ENCODE data around the gene THBS3.

The THBS3 gene

DNA sequence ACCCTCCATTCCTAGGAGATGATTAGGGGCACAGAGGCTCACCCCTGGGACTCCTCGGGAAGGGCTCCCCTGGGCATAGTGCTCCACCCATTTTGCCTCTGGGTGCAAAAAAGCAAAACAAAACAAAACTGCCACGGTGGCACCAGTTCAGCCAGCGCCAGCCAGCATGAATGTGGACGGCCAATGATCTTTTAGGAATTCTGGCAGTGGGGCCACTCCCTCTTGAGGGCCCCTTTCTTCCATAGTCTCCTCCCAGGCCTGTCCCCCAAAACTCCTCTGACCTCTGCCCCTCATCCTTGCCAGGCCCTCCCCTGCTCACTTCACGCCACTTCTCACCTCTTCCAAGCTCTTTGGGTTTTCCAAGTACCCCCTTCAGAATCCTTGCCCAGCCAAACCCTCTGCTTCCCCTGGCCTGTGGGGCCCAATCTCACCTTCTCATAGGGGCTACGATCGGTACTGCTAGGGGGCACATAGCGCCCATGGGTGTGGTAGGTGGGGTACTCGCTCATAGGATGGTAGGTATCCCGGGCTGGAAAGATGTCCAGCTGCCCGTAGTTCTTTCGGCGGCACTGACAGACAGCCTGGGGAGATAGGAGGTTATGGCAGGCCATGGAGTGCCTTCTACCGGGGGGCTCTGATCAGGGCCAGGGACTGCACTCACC, 20.8 kb downstream of the THBS3 start:
- no peak for DNase-seq

DNA sequence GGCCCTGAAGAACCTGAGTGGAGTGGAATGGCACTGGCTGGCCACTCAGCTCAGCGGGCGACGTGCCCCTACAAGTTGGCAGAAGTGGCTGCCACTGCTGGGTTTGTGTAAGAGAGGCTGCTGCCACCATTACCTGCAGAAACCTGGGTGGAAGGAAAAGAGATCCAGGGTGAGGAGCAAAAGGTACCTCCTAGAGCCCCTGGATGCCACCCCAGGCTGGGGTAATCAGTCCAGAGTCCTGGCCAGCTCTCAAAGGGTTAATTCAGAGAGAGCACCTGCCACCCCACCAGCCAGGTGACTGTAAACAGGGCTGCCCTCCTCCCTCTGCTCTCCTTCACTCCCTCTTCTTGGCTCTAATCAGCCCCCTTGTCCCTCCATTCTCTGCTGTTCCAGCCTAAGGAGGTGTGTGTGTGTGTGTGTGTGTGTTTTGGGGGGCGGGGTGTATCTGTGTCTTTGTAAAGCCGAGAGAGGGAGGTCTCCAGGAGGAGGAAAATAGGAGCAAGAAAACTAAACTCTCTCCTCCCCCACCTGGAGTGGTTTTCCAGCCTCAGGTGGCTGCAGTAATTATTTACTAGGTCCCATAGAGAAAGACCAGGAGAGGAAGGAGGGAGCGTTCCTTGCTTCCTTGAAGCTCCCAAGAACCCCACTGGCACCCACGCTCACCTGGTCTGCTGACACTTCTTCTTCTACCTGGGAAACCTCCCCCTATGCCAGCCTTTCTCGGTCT, 21.5 kb downstream of the THBS3 start:
- DNase-seq: no peak

DNA sequence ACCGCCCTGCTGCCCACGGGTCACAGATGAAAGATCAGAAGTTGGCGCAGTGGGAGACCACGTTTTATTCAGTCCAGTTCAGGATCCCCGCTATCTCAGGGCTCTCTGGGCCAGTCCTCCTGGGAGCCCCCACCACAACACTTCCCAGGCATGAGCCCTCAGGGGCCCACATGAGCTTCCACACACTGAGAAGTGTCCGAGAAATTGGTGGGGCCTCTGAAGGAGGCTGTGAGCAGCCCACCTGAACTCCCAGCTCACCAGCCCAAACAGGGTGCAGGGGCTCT, 22.0 kb downstream of the THBS3 start:
- DNase-seq: no peak

DNA sequence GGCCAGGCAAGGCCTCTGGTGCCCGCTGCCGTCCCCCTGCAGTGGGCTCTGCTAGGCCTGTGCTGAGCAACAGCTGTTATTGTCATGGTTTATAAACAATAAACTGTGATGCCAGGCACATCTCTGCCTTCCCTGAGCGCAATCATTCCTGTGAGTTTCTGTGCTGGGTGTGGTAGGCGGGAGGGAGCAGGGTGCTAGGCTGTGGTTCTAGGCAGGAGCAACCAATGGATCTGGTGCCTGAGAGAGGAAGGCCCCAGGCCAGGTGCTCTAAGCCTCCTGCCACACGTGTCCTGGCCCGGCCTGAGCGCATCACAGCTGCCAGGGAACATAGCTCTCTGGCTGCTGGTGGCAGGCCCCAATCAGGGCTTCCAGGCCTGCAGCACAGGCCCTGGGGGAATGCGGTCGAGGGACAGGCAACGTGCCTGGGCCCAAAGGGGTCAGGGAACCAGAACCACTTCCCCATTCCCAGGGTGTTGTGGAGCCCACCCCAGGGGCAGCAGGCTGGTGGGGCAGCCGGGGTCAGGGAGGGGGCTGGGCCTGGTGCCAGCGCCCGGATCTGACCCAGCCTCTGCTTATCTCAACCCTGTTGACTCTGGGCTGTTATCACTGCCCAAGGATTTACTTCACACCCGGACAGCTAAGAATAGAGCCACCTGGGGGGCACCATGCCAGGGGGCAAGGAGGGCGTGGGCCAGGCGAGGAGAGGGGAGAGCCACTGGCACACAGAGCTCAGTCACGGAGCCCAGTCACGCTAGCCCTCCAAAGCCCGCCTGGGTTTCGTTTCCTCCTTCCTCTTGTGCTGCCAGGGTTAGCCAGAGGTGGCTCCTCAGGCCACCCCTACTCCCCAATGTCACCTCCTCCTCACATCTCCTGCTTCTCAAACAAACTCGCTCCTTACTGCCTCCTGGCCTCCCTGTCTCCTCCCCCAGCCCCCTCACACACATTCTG, 22.6 kb downstream of the THBS3 start:
- no peak for DNase-seq

DNA sequence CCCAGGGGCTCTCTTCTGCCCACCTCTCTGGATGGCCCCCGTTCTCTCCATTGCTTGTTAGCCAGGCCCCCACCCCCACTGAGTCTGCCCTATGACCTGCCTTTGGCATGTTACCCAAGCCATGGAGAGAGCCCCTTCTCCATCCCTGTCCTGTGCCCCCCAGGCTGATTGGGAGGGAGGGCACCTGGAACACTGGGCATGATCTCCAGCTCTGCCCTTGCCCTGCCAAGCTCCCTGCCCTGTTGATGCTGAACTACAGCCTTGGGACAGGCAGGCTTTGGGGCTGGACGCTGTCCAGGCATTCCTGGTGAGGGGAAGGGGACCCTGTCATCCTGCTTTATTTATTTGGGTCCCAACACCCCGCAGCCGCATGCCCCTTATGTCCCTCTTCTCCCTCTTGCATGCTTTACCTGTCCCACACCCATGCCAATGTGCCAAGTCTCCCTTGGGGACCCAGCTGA, 23.3 kb downstream of the THBS3 start:
- no peak for DNase-seq

DNA sequence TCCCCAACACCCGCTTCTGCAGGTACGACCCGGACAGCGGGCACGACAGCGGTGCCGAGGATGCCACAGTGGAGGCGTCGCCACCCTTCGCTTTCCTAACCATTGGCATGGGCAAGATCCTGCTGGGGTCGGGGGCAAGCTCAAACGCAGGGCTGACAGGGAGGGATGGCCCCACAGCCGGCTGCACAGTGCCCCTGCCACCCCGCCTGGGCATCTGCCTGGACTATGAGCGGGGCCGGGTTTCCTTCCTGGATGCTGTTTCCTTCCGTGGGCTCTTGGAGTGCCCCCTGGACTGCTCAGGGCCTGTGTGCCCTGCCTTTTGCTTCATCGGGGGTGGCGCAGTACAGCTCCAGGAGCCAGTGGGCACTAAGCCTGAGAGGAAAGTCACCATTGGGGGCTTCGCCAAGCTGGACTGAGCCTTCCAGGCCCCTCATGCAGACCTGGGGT, 23.9 kb downstream of the THBS3 start:
- no peak for DNase-seq

DNA sequence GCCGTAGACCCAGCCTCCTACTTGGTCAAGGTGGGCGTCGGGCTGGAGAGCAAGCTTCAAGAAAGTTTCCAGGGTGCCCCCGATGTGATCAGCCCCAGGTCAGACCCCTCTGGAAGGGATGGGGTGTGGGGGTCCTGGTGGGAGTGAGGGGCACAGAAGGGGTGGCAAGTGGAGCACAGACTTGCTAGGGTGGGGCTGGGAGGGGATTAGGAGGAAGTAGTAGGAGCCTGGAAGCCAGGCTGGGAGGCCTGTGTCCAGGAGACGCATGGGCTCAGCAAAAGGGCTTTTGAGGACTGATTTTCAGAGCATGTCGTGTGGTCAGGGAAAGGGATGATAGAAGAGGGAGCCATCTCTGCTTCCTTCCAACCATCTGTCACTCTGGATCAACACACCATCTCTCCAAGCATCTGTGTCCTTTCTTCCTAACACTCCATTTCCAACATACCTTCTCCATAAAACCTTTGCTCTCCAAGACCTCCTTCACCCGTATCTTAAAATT, 25.6 kb downstream of the THBS3 start:
- no peak for DNase-seq

DNA sequence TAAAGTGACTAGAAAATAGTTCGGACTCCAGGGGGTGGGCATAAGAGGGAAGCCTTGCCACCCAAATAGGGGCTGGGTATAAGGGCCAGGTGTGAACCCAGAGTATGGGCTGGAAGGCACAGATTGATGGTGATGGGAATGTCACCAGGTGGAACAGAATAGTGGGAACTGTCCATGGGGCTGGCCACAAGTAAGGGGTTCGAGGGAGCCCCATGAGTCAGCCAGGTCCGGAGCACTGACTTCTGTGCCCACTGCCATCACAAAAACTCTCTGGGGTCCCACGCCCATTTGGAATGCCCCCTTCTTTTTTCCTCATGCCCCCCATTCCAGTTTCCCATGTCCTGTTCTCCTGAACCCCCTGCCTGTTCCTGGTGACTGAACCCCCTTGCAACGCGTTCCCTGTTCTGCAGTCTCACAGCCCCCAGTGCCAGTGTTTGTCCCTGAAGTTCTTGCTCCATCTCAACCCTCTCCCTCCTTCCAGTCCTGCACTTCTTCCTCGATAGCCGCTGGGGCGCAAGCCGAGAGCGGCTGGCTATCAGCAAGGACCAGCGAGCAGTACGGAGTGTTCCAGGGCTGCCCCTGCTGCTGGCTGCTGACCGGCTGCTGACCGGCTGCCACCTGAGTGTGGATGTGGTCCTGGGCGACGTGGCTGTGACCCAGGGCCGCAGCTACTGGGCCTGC, 26.2 kb downstream of the THBS3 start:
- no peak for DNase-seq

DNA sequence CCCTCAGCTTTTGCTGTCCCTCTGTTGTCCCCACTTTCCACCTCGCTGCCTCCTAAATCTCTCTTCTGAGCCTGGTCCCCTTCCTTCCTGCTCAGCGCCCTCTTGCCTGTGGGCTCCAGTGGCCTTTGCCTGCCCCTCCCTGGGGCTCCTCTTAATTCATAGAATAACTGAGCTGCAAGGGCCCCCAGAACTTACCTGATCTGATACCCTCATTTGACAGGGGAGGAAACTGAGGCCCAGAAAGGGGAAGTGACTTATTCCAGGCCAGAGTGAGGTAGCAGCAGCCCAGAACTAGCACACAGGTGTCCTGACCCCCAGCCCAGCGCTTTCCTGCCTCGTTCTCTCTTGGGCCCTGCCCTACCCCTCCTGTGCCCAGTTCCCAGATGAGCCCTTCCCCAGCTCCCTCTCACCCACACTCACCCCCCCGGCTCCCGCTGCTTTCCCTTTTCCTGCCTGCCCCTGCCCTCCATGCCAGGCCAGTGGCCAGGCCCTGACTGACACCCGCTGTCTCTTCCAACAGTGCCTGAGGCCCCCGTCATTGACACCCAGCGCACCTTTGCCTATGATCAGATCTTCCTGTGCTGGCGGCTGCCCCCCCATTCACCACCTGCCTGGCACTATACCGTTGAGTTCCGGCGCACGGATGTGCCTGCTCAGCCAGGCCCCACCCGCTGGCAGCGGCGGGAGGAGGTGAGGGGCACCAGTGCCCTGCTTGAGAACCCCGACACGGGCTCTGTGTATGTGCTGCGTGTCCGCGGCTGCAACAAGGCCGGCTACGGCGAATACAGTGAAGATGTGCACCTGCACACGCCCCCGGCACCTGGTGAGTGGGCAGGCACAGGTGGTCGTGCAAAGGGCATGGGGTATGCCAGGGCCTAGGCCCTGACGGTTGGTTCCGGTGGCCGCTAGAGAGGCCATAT, 28.3 kb downstream of the THBS3 start:
- DNase-seq: no peak

DNA sequence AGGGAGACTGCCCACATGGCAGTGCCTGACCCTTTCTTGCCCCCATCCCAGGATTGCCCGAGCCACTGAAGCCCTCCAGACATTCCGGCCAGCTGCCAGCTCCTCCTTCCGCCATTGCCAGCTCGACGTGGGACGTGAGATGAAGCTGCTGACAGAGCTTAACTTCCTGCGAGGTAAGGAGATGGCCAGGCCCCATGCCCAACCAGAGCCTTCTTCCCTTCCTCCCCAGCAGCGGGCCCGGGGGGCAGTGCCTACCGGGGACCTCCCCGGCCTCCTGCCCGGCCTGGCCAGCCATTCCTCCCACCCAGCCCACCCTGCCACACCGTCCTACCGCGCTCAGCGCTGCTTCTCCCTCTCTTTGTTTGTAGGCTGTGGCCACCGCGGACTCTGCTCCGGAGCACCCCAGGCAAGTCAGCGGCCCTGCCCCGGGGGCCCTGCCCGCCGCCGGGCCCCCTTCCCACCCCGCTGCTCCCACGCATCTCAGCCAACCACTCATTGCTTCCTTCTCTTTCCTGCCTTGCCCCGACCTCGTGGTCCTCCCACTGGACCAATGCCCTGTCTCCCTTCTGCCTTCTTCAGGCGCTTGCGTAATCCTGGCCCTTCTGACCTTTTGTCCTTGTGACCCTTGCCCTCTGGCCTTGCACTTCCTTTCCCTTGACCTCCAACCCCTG, 29.1 kb downstream of the THBS3 start:
- DNase-seq: no peak

DNA sequence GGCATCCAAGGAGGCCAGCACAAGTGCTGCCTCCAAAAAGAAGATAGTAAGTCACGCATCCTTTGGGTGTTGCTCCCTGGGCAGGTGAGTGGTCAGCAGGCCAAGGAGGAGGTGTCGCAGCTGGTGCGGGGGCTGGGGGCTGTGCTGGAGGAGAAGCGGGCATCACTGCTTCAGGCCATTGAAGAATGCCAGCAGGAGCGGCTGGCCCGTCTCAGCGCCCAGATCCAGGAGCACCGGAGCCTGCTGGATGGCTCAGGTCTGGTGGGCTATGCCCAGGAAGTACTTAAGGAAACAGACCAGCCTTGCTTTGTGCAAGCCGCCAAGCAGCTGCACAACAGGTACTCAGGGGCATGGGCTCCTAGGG, 29.8 kb downstream of the THBS3 start:
- no peak for DNase-seq

DNA sequence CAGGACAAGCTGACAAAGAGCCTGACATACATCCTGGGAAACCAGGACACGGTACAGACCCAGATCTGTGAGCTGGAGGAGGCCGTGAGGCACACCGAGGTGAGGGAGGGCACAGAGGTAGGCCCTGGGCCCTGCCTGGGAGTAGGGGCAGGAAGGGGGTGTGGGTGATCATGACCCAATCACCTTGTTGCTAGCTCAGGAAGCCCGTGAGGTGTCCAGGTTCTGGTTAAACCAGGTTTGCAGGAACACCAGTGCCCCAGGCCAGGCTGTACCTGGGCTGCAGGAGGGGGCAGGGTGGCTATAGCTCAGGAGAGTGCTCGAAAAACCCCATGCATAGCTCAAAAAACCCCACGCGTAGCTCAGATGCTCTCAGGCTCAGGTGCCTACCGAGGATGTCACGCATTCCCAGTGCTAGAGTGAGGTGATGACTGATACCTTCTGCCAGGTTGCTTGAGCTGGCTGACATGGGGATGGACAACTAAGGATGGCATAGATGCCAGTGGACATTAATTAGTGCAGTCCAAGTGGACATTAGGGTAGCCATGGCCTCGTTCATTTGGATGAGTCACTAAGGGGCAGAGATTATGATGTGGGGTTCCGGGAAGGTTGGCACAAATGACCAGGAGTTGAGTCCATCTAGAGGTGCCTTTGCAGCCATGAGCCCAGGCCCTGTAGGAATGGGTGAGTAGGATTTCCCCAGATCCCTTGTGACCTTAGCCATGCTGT, 30.3 kb downstream of the THBS3 start:
- DNase-seq: no peak

DNA sequence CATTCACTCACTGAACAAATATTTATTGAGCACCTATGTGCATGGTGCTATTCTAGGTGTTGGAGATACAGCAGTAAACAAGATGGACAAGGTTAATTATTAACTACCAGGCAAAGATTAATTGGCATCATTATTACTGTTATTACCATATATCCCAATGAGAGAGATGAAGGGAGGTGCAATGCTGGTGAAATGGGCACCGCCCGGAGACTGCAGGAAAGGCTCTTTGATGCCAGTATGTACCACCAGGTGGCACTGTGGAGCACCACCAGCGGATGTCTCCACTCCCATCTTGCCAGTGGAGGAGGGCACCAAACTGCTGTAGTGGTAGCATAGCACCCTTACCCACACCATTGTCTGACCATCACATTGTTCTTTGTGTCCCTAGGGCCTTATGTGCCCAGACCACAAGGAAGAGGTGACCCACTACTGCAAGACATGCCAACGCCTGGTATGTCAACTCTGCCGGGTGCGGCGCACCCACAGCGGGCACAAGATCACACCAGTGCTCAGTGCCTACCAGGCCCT, 31.1 kb downstream of the THBS3 start:
- peak; percentile 85 for DNase-seq

DNA sequence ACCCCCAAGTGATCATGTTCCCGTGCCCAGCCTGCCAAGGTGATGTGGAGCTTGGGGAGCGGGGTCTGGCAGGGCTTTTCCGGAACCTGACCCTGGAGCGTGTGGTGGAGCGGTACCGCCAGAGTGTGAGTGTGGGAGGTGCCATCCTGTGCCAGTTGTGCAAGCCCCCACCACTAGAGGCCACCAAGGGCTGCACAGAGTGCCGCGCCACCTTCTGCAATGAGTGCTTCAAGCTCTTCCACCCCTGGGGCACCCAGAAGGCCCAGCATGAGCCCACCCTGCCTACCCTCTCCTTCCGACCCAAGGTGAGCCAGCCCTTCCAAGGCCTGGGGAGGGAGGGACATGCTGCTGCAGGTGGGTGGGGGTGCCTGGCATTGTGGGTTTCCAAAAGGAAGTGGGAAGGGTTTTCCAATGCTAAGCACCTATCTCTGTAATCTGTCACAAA, 31.7 kb downstream of the THBS3 start:
- no peak for DNase-seq

DNA sequence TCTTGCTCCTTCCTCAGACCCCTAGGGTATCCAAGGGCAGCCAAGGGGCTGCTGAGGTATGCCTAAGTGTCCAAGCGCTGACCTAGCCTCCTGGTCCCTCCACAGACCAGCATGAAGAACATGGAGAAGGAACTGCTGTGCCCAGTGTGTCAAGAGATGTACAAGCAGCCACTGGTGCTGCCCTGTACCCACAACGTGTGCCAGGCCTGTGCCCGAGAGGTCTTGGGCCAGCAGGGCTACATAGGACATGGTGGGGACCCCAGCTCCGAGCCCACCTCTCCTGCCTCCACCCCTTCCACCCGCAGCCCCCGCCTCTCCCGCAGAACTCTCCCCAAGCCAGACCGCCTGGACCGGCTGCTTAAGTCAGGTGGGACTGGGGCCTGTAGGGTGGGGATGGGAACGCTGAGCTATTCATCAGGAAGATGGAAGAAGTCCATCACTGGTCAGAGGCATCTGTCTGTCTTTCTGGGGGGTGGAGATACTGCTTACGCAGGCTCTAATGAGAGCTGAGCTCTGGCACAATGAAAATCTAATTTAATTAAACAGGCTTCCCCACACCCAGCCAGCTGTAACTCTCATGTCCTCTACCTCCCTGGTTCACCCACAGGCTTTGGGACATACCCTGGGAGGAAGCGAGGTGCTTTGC, 32.3 kb downstream of the THBS3 start:
- DNase-seq: no peak

DNA sequence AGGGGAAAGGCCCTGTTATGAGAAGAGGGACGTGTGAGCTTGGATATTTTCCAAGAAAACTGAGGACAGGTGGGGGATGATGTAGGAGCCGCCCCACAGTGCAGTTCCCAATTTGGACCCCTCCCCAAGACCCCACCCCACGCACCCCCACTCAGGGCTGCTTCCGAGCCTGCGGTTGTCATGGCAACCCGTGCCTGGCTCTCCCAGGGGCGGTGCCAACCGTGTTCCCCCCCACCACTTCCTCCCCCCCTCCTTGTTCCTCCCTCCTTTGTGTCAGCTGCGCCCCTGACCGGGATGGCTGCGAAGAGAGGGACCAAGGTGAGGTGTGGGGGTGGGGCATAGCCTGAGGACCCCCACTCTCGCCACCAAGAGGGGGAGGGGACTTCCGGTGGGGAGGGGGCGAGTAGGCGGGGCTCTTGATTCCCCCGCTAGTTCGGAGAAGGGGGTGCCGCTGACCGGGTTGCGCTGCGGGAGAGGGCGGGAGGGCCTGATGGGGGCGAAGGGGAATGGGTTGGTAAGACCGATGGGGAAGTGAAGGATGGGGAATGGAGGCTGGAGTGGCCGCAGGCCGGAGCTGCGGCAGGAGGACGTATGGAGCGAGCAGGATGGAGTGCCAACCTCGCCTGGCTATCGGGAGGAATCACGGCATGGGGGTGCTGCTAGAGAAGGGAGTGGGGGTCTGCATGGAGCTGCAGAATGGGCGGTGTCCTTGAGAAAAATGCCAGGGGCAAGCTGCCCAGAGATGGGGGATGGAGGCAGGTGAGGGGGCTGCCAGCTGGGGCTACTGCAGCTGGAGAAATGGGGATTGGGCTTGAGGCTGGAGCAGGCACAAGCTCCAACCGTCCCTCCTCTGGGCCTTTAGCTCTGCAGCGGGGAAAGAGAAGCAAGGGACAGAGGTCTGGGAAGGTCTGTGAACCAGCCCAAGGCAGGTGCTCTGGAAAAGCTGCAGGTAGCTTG, 33.1 kb downstream of the THBS3 start:
- peak; percentile 44 for DNase-seq

DNA sequence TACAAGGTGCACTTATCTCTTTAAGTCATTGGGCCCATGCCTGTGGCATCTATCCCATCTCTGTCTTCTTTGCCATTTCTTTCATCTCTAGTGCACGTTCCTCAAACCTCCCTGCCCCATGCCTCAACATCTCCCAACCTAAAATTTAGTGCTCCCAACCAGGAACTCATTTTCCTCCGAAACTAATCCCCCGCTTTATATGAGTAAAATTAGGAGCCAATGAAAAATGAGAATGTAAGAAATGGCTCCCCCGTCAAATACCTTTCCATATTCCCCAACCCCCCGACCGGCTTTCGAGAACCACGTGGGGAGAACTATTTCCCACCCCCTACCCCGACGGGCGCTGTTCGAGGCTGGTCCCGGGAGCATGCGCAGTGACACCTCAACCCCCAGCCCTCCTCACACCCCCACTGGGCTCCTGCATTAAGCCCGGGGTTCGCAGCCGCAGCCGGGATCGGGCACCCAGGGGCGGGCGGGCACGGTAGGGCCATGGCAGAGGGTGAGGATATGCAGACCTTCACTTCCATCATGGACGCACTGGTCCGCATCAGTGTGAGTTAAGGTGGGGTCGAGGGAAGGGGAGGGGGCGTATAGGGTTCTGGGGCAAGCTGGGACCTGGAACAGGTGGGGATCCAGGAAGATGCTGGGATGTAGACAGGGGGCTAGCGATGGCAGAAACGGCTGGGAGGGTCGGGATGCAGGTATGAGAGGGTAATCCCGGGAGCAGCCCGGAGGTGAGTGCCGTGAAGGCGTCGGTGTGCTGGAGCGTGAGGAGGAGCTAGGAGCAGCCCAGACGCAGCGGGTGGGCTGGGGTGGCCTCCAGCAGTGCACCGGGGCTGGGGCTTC, 34.0 kb downstream of the THBS3 start, which contains the start of gene TRIM46:
Gene TRIM46, plus strand, starts transcription at position 372 of the 846 bp plus-strand sequence. Its CDS starts 118 bp downstream, at position 490.
- DNase-seq: peak; percentile 48
